ENCODE data around the gene CD300A. TPM values are rescaled to one million over a fixed set of nuclear protein-coding genes. Genes with fewer than 3 reads are reported as not detected.

The CD300A gene
- total RNA-seq, 1 donor from 2014 or later, result not detected

GRCh38 chr17:74520016-74520434, 53.6 kb downstream of the CD300A start:
- no peak overlapping the region for H3K27ac Mint-ChIP-seq (ENCODE audit: unreplicated experiment)

GRCh38 chr17:74520790-74521480, 54.5 kb downstream of the CD300A start:
- H3K27me3 Mint-ChIP-seq (ENCODE audit: unreplicated experiment), result no peaks in the 10 kb centered on the region
- TF ChIP-seq CTCF (IDR thresholded peaks at IDR 0.05), result no peak
- no peak overlapping the region for H3K4me3 Mint-ChIP-seq (ENCODE audit: unreplicated experiment)
- no peaks in the 10 kb centered on the region for H3K36me3 Mint-ChIP-seq (ENCODE audit: unreplicated experiment)
- DNase-seq (ENCODE audit: extremely low spot score, unreplicated experiment), result peak; percentile 81
- H3K4me1 Mint-ChIP-seq (ENCODE audit: unreplicated experiment), result no peaks in the 10 kb centered on the region
- H3K9me3 Mint-ChIP-seq (ENCODE audit: unreplicated experiment), result no peaks in the 10 kb centered on the region
- no peak overlapping the region for H3K27ac Mint-ChIP-seq (ENCODE audit: unreplicated experiment)

More at GRCh38 chr17:74520016-74520434, 53.6 kb downstream of the CD300A start:
- no peak for TF ChIP-seq CTCF (IDR thresholded peaks at IDR 0.05)
- no peaks in the 10 kb centered on the region for H3K36me3 Mint-ChIP-seq (ENCODE audit: unreplicated experiment)
- H3K4me1 Mint-ChIP-seq (ENCODE audit: unreplicated experiment), result no peaks in the 10 kb centered on the region
- H3K4me3 Mint-ChIP-seq (ENCODE audit: unreplicated experiment), result no peak overlapping the region
- H3K27me3 Mint-ChIP-seq (ENCODE audit: unreplicated experiment), result no peaks in the 10 kb centered on the region
- H3K9me3 Mint-ChIP-seq (ENCODE audit: unreplicated experiment), result no peaks in the 10 kb centered on the region
- DNase-seq (ENCODE audit: extremely low spot score, unreplicated experiment), result peak; percentile 30

- Mint-ChIP-seq H3K4me1 (ENCODE audit: unreplicated experiment) (no peaks in the 10 kb centered on the region), H3K27ac (ENCODE audit: unreplicated experiment) (no peak overlapping the region), H3K36me3 (ENCODE audit: unreplicated experiment) (no peaks in the 10 kb centered on the region), H3K9me3 (ENCODE audit: unreplicated experiment) (no peaks in the 10 kb centered on the region), H3K4me3 (ENCODE audit: unreplicated experiment) (no peak overlapping the region), H3K27me3 (ENCODE audit: unreplicated experiment) (no peaks in the 10 kb centered on the region)
- peak; percentile 68 for DNase-seq (ENCODE audit: extremely low spot score, unreplicated experiment)
- no peak for TF ChIP-seq CTCF (IDR thresholded peaks at IDR 0.05)
These were observed 55.3 kb downstream of the CD300A start for GRCh38 chr17:74521701-74522201.

GRCh38 chr17:74522381-74523105, 56.1 kb downstream of the CD300A start:
- Mint-ChIP-seq H3K27me3 (ENCODE audit: unreplicated experiment) (no peaks in the 10 kb centered on the region), H3K27ac (ENCODE audit: unreplicated experiment) (no peak overlapping the region), H3K4me1 (ENCODE audit: unreplicated experiment) (no peaks in the 10 kb centered on the region), H3K36me3 (ENCODE audit: unreplicated experiment) (no peaks in the 10 kb centered on the region), H3K9me3 (ENCODE audit: unreplicated experiment) (no peaks in the 10 kb centered on the region), H3K4me3 (ENCODE audit: unreplicated experiment) (no peak overlapping the region)
- peak; percentile 77 for DNase-seq (ENCODE audit: extremely low spot score, unreplicated experiment)
- TF ChIP-seq CTCF (IDR thresholded peaks at IDR 0.05), result no peak

GRCh38 chr17:74523308-74523707, 56.9 kb downstream of the CD300A start:
- no peak overlapping the region for H3K27ac Mint-ChIP-seq (ENCODE audit: unreplicated experiment)
- H3K36me3 Mint-ChIP-seq (ENCODE audit: unreplicated experiment), result no peaks in the 10 kb centered on the region
- H3K4me3 Mint-ChIP-seq (ENCODE audit: unreplicated experiment), result no peak overlapping the region
- H3K9me3 Mint-ChIP-seq (ENCODE audit: unreplicated experiment), result no peaks in the 10 kb centered on the region
- no peak for TF ChIP-seq CTCF (IDR thresholded peaks at IDR 0.05)
- H3K4me1 Mint-ChIP-seq (ENCODE audit: unreplicated experiment), result no peaks in the 10 kb centered on the region
- peak; percentile 60 for DNase-seq (ENCODE audit: extremely low spot score, unreplicated experiment)
- H3K27me3 Mint-ChIP-seq (ENCODE audit: unreplicated experiment), result no peaks in the 10 kb centered on the region

All from osteocyte (in vitro differentiated cells).